Gastroesophageal sphincter (tissue), 4 donors: ENCODE measurements around the gene CHRNE. TPM values are rescaled to one million over a fixed set of nuclear protein-coding genes. Genes with fewer than 3 reads are reported as not detected.

ENCODE experiments used
- ATAC-seq: fragments of 150-250 bp; one replicate; pipeline ENCODE4 v1.9.1; 2016; ENCODE audit warnings: mild to moderate bottlenecking, moderate library complexity
- H3K27ac ChIP-seq, 4 donors: fragments of 200-600 bp; sonication (generic) in 3 of 4; 1 replicate in 3 of 4; 2 replicates in 1 of 4; pipeline ENCODE4 v1.5.1; 2016 to 2019
- H3K27me3 ChIP-seq: fragments of 200-600 bp; sonication (generic); one replicate; pipeline ENCODE4 v1.5.1; 2019
- H3K36me3 ChIP-seq, 2 donors: fragments of 200-600 bp; sonication (generic); one replicate each; pipeline ENCODE4 v1.5.1; 2019; ENCODE audit warnings: control low read depth in 1 of 2
- H3K4me1 ChIP-seq, 3 donors: fragments of 200-600 bp; sonication (generic); 1 replicate in 2 of 3; 2 replicates in 1 of 3; pipeline ENCODE4 v1.5.1; 2016 to 2019; ENCODE audit warnings: control low read depth in 2 of 3
- H3K4me3 ChIP-seq, 2 donors: fragments of 200-600 bp; sonication (generic); one replicate each; pipeline ENCODE4 v1.5.1; 2019; ENCODE audit warnings: mild to moderate bottlenecking in 1 of 2, moderate library complexity in 1 of 2
- H3K9me3 ChIP-seq, 3 donors: fragments of 200-600 bp; sonication (generic); one replicate each; pipeline ENCODE4 v1.5.1; 2017 to 2019; ENCODE audit warnings: control low read depth in 2 of 3
- CTCF ChIP-seq, 4 experiments: fragments of 200-600 bp in 2 of 4; fragments of 450-650 bp in 2 of 4; sonication (generic) in 1 of 4; IDR thresholded peaks; one replicate each; pipeline ENCODE4 v1.5.1; 2017 to 2019; ENCODE audit warnings: antibody characterized with exemption in 4 of 4, mild to moderate bottlenecking in 2 of 4, moderate library complexity in 2 of 4
- EP300 ChIP-seq: sonication (generic); formaldehyde crosslinking; IDR thresholded peaks from one replicate; pipeline ENCODE4 v1.6.1; 2017; ENCODE audit warnings: antibody characterized with exemption, mild to moderate bottlenecking
- POLR2A ChIP-seq, 2 donors: fragments of 450-650 bp; IDR thresholded peaks; one replicate each; pipeline ENCODE4 v1.6.1; 2017; ENCODE audit warnings: antibody characterized with exemption in 2 of 2, mild to moderate bottlenecking in 2 of 2, moderate library complexity in 1 of 2
- POLR2AphosphoS5 ChIP-seq: sonication (generic); formaldehyde crosslinking; IDR thresholded peaks from one replicate; pipeline ENCODE4 v1.6.1; 2017; ENCODE audit warnings: antibody characterized with exemption
- WGBS, 2 donors: methylation state at CpG; one replicate each; pipeline ENCODE4 v1.1.5; 2018; ENCODE audit warnings: low coverage in 1 of 2; 5-methylcytosine and 5-hydroxymethylcytosine counted together
- total RNA-seq, 4 donors: library from RNA; depleted of rRNA; stranded (reverse); fragments of >200 nt; gene quantifications; one replicate each; pipeline ENCODE4 v1.1.0, GENCODE V29; 2016

CHRNE gene
- total RNA-seq, 4 donors from 2014 or later: 0.23 to 0.67 TPM; not detected in 2

- H3K4me3 ChIP-seq: no peak overlapping the region
- WGBS, 2 donors: 100% methylated on average over 1 of the region's 5 CpGs; no CpG with 5 or more reads in 1 of the 2 donors
- H3K4me1 ChIP-seq: peaks cover 0 to 37% (median 11%) of the 10 kb centered on the region in 3 donors
- no peaks in the 10 kb centered on the region for H3K9me3 ChIP-seq
- H3K36me3 ChIP-seq: peaks cover 0 to 50% of the 10 kb centered on the region in 2 donors
- ATAC-seq: no peak
- no peak overlapping the region for H3K27ac ChIP-seq
- TF ChIP-seq CTCF (IDR thresholded peaks at IDR 0.05) (no peak), EP300 (no peak), POLR2A (IDR thresholded peaks at IDR 0.05) (no peak), POLR2AphosphoS5 (no peak)
- H3K27me3 ChIP-seq: peaks cover 36% of the 10 kb centered on the region
Measured at GRCh38 chr17:4897785-4898184, 5.1 kb downstream of the CHRNE start.

GRCh38 chr17:4897198-4897687 lies 5.7 kb downstream of the CHRNE start:
- peaks cover 36% of the 10 kb centered on the region for H3K27me3 ChIP-seq
- no peak overlapping the region for H3K27ac ChIP-seq
- no peaks in the 10 kb centered on the region for H3K9me3 ChIP-seq
- WGBS, 2 donors: 65 to 80% methylated on average over 1 to 8 of the region's 10 CpGs
- TF ChIP-seq CTCF (IDR thresholded peaks at IDR 0.05) (no peak), POLR2A (IDR thresholded peaks at IDR 0.05) (no peak), POLR2AphosphoS5 (no peak), EP300 (no peak)
- H3K4me3 ChIP-seq: no peak overlapping the region
- peaks cover 0 to 55% of the 10 kb centered on the region in 2 donors for H3K36me3 ChIP-seq
- no peak for ATAC-seq
- H3K4me1 ChIP-seq: peaks cover 0 to 35% (median 11%) of the 10 kb centered on the region in 3 donors

- no peak for ATAC-seq
- Histone ChIP-seq H3K27me3 (peaks cover 32% of the 10 kb centered on the region), H3K27ac (no peak overlapping the region), H3K9me3 (no peaks in the 10 kb centered on the region), H3K36me3 (peaks cover 0 to 62% of the 10 kb centered on the region in 2 donors), H3K4me1 (peaks cover 0 to 30% (median 11%) of the 10 kb centered on the region in 3 donors), H3K4me3 (no peak overlapping the region)
- no peak for TF ChIP-seq POLR2AphosphoS5
- no peak for TF ChIP-seq CTCF (IDR thresholded peaks at IDR 0.05)
- TF ChIP-seq POLR2A (IDR thresholded peaks at IDR 0.05): no peak
- TF ChIP-seq EP300: no peak
- 86% methylated on average over 2 to 4 of the region's 27 CpGs for WGBS, 2 donors
Measured at GRCh38 chr17:4896332-4897197, 6.3 kb downstream of the CHRNE start.

GRCh38 chr17:4895657-4896331 lies 7.1 kb downstream of the CHRNE start:
- H3K27me3 ChIP-seq: peaks cover 25% of the 10 kb centered on the region
- peaks cover 0 to 26% (median 11%) of the 10 kb centered on the region in 3 donors for H3K4me1 ChIP-seq
- H3K9me3 ChIP-seq: no peaks in the 10 kb centered on the region
- H3K36me3 ChIP-seq: peaks cover 0 to 69% of the 10 kb centered on the region in 2 donors
- ATAC-seq: no peak
- TF ChIP-seq CTCF (IDR thresholded peaks at IDR 0.05) (no peak), POLR2AphosphoS5 (no peak), POLR2A (IDR thresholded peaks at IDR 0.05) (no peak), EP300 (no peak)
- no peak overlapping the region for H3K27ac ChIP-seq
- no peak overlapping the region for H3K4me3 ChIP-seq
- 67 to 72% methylated on average over 12 to 16 of the region's 27 CpGs for WGBS, 2 donors
